Trophoblast cell (in vitro differentiated cells and primary cell): ENCODE measurements around the gene BACH2.

Experiments
- DNase-seq, 2 donors: peaks; one replicate each; pipeline ENCODE4 v3.0.0-alpha.2; 2016
- H2AFZ ChIP-seq: 2 replicates; pipeline ENCODE4 v1.6.1; 2013; ENCODE audit warnings: low read length, moderate library complexity, mild to moderate bottlenecking; ENCODE audit not compliant: insufficient read depth, poor library complexity
- H2AK5ac ChIP-seq: 2 replicates; pipeline ENCODE4 v1.6.1; 2013; ENCODE audit warnings: mild to moderate bottlenecking, low read length
- H2BK120ac ChIP-seq: 2 replicates; pipeline ENCODE4 v1.6.1; 2013; ENCODE audit warnings: low read length, mild to moderate bottlenecking, moderate library complexity; ENCODE audit not compliant: insufficient read depth, poor library complexity
- H2BK12ac ChIP-seq: 2 replicates; pipeline ENCODE4 v1.6.1; 2013; ENCODE audit warnings: mild to moderate bottlenecking, low read length, moderate library complexity
- H2BK5ac ChIP-seq: 2 replicates; pipeline ENCODE4 v1.6.1; 2013; ENCODE audit warnings: low read length, low read depth, moderate library complexity, mild to moderate bottlenecking; ENCODE audit not compliant: poor library complexity
- H3K14ac ChIP-seq: 2 replicates; pipeline ENCODE4 v1.6.1; 2013; ENCODE audit warnings: mild to moderate bottlenecking, low read length
- H3K18ac ChIP-seq: 2 replicates; pipeline ENCODE4 v1.6.1; 2013; ENCODE audit warnings: mild to moderate bottlenecking, low read length
- H3K23ac ChIP-seq: 2 replicates; pipeline ENCODE4 v1.6.1; 2013; ENCODE audit warnings: low read length
- H3K27ac ChIP-seq: 2 replicates; pipeline ENCODE4 v1.5.1; 2013; ENCODE audit warnings: low read depth, mild to moderate bottlenecking, inconsistent platforms, low read length, moderate library complexity
- H3K27me3 ChIP-seq: 2 replicates; pipeline ENCODE4 v1.6.1; 2013; ENCODE audit warnings: inconsistent platforms, mild to moderate bottlenecking, low read length, moderate library complexity; ENCODE audit not compliant: insufficient read depth
- H3K36me3 ChIP-seq, 2 experiments: 1 replicate in 1 of 2; 2 replicates in 1 of 2; pipeline ENCODE4 v1.6.1; 2013; ENCODE audit warnings: low read length in 2 of 2, mild to moderate bottlenecking in 2 of 2, moderate library complexity in 1 of 2; ENCODE audit not compliant: insufficient read depth in 2 of 2, control insufficient read depth in 1 of 2
- H3K4ac ChIP-seq: 2 replicates; pipeline ENCODE4 v1.6.1; 2013; ENCODE audit warnings: low read depth, mild to moderate bottlenecking, low read length, moderate library complexity
- H3K4me1 ChIP-seq, 2 experiments: 1 replicate in 1 of 2; 2 replicates in 1 of 2; pipeline ENCODE4 v1.6.1; 2013; ENCODE audit warnings: low read length in 2 of 2, mild to moderate bottlenecking in 2 of 2, moderate library complexity in 1 of 2; ENCODE audit not compliant: insufficient read depth in 2 of 2, control insufficient read depth in 1 of 2
- H3K4me2 ChIP-seq: 2 replicates; pipeline ENCODE4 v1.6.1; 2013; ENCODE audit warnings: inconsistent platforms, mild to moderate bottlenecking, low read length, moderate library complexity
- H3K4me3 ChIP-seq: 2 replicates; pipeline ENCODE4 v1.5.1; 2013; ENCODE audit warnings: mild to moderate bottlenecking, low read depth, low read length, inconsistent platforms
- H3K79me1 ChIP-seq: one replicate; pipeline ENCODE4 v1.6.1; 2013; ENCODE audit warnings: low read length
- H3K79me2 ChIP-seq: 2 replicates; pipeline ENCODE4 v1.6.1; 2013; ENCODE audit warnings: low read length, mild to moderate bottlenecking; ENCODE audit not compliant: control insufficient read depth, insufficient read depth, poor library complexity
- H3K9ac ChIP-seq: 2 replicates; pipeline ENCODE4 v1.6.1; 2013; ENCODE audit warnings: mild to moderate bottlenecking, low read length
- H3K9me3 ChIP-seq: 2 replicates; pipeline ENCODE4 v1.6.1; 2013; ENCODE audit warnings: low read depth, mild to moderate bottlenecking, control low read depth, inconsistent platforms, low read length; ENCODE audit not compliant: insufficient read depth
- H4K12ac ChIP-seq: 2 replicates; pipeline ENCODE4 v1.6.1; 2013; ENCODE audit warnings: low read depth, mild to moderate bottlenecking, low read length, moderate library complexity
- H4K8ac ChIP-seq: 2 replicates; pipeline ENCODE4 v1.6.1; 2013; ENCODE audit warnings: low read depth, mild to moderate bottlenecking, low read length, moderate library complexity
- H4K91ac ChIP-seq: one replicate; pipeline ENCODE4 v1.6.1; 2013; ENCODE audit warnings: low read depth, mild to moderate bottlenecking, low read length, moderate library complexity
- WGBS: extraction: QIAGEN DNeasy Blood & Tissue Kit; methylation state at CpG from one replicate; pipeline ENCODE4 v1.1.7; 2013; ENCODE audit warnings: missing lambda C conversion rate; ENCODE audit not compliant: insufficient read length, insufficient coverage; ENCODE audit errors: extremely low coverage; 5-methylcytosine and 5-hydroxymethylcytosine counted together

The BACH2 gene

DNA sequence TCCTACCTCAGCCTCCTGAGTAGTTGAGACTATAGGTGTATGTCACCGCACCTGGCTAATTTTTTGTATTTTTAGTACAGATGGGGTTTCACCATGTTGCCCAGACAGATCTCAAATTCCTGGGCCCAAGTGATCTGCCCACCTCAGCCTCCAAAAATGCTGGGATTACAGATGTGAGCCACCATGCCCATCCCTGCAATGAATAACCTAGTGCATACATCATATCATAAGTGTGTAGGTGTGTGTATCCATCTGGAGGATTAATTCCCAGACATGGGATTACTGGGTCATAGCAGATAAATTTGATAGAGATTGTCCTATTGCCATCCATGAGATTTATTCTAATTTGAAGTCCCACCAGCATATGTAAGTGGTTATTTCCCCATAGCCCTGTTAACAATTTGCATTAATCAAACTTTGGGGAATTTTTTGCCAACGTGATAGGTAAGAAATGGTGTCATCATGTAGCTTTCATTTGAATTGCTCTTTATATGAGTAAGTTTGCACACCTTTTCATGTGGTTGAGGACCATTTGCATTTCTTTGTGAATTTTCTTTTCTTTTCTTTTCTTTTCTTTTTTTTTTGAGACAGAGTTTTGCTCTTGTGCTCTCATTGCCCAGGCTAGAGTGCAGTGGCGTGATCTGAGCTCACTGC is 29.9 kb upstream of the BACH2 start:
- Histone ChIP-seq H4K8ac (no peak overlapping the region), H3K36me3 (no peaks in the 10 kb centered on the region), H3K23ac (no peak overlapping the region), H3K4me2 (no peak overlapping the region), H3K9me3 (no peaks in the 10 kb centered on the region), H3K9ac (no peak overlapping the region), H3K79me1 (no peaks in the 10 kb centered on the region), H2AK5ac (no peak overlapping the region), H4K91ac (no peak overlapping the region), H2AFZ (no peak overlapping the region), H2BK5ac (no peak overlapping the region), H3K18ac (no peak overlapping the region), H3K79me2 (no peaks in the 10 kb centered on the region), H2BK120ac (no peak overlapping the region), H4K12ac (no peak overlapping the region), H3K4me1 (no peaks in the 10 kb centered on the region), H3K27ac (no peak overlapping the region), H3K27me3 (no peaks in the 10 kb centered on the region), H3K4me3 (no peak overlapping the region), H2BK12ac (no peak overlapping the region), H3K14ac (no peak overlapping the region), H3K4ac (no peak overlapping the region)
- no peak for DNase-seq
- WGBS = no CpG with 5 or more reads among the region's 3 CpGs

DNA sequence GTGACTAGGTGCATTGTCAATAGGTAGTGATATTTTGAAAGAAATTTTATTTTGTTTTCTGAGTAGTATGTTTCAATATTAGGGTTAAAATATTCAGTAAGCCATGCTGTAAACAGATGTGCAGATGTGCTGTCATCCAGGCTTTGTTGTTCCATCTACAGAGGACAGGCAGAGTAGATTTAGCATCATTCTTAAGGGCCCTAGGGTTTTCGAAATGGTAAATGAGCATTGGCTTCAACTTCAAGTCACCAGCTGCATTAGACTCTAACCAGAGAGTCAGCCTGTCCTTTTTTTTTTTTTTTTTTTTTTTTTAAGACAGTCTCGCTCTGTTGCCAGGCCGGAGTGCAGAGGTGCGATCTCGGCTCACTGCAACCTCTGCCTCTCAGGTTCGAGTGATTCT is 27.1 kb upstream of the BACH2 start:
- no CpG with 5 or more reads among the region's 6 CpGs for WGBS
- Histone ChIP-seq H2BK12ac (no peak overlapping the region), H3K4me2 (no peak overlapping the region)

DNA sequence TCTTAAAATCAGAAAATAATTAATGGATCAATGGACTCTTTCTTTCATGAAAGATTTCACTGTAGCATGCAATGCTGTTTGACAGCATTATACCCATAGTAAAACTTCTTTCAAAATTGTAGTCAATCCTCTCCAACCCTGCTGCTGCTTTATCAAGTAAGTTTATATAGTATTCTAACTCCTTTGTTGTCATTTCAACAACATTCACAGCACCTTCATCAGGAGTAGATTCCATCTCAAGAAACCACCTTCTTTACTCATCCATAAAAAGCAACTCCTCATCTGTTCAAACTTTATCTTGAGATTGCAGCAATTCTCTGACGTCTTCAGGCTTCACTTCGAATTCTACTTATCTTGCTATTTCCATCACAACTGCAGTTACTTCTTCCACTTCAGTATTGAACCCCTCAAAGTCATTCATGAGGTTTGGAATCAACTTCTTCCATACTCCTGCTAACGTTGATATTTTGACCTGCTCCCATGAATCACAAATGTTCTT is 26.4 kb upstream of the BACH2 start:
- Histone ChIP-seq H3K27ac (no peak overlapping the region), H3K4me2 (no peak overlapping the region), H2BK12ac (no peak overlapping the region), H2BK5ac (no peak overlapping the region), H3K18ac (no peak overlapping the region), H2AK5ac (no peak overlapping the region), H3K23ac (no peak overlapping the region), H3K4me1 (no peaks in the 10 kb centered on the region), H3K36me3 (no peaks in the 10 kb centered on the region), H4K91ac (no peak overlapping the region), H3K79me2 (no peaks in the 10 kb centered on the region), H4K8ac (no peak overlapping the region), H3K9me3 (no peaks in the 10 kb centered on the region), H4K12ac (no peak overlapping the region), H3K4me3 (no peak overlapping the region), H3K14ac (no peak overlapping the region), H3K4ac (no peak overlapping the region), H3K9ac (no peak overlapping the region), H2BK120ac (no peak overlapping the region), H3K79me1 (no peaks in the 10 kb centered on the region), H3K27me3 (no peaks in the 10 kb centered on the region), H2AFZ (no peak overlapping the region)
- no peak for DNase-seq
- no CpG with 5 or more reads among the region's 3 CpGs for WGBS

More for the DNA sequence above, 27.1 kb upstream of the BACH2 start:
- no peaks in the 10 kb centered on the region for H3K4me1 ChIP-seq
- H3K14ac ChIP-seq = no peak overlapping the region
- no peak overlapping the region for H3K4ac ChIP-seq
- no peaks in the 10 kb centered on the region for H3K36me3 ChIP-seq
- H4K8ac ChIP-seq = no peak overlapping the region
- H2AFZ ChIP-seq = no peak overlapping the region
- no peak overlapping the region for H4K12ac ChIP-seq
- H3K23ac ChIP-seq = no peak overlapping the region
- no peaks in the 10 kb centered on the region for H3K27me3 ChIP-seq
- H3K18ac ChIP-seq = no peak overlapping the region
- H2BK5ac ChIP-seq = no peak overlapping the region
- no peak overlapping the region for H4K91ac ChIP-seq
- no peak overlapping the region for H3K4me3 ChIP-seq
- H2BK120ac ChIP-seq = no peak overlapping the region
- no peaks in the 10 kb centered on the region for H3K9me3 ChIP-seq
- no peak overlapping the region for H3K9ac ChIP-seq
- no peak for DNase-seq
- no peaks in the 10 kb centered on the region for H3K79me2 ChIP-seq
- H2AK5ac ChIP-seq = no peak overlapping the region
- H3K27ac ChIP-seq = no peak overlapping the region
- no peaks in the 10 kb centered on the region for H3K79me1 ChIP-seq

DNA sequence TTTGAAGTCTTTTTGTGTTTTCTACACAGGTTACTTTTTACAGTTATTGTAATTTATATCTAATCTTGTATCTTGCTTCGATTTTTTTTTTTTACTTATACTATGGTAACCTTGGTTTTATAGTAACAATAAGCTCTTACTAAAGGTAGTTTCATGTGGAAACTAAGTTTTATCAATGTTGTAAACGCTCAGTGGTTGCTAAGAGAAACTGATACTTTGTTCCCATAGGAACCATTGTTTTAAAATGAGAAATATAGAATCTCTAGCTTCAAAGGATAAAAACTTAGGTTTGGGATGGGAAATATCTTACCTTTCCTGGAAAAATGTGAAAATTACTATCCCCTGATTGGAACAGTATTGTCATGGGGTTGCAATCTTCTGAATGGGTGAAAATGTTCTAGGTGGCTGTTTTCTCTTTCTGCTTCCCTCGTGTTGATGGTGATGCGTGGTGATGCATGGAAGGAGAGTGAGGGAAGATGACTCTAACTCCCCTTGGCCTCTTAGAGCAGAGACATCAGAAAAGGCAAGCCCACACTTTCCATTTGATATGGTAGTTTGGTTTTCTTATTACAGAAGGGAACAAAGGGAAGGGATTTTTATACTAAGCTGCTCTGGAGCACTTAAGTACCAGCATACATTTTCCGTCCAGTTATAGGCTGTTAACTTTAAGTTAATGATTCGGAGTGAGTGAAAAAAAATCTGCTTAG is 23.5 kb upstream of the BACH2 start:
- no peak for DNase-seq
- H3K27me3 ChIP-seq = no peaks in the 10 kb centered on the region
- H2AFZ ChIP-seq = no peak overlapping the region
- no peak overlapping the region for H4K12ac ChIP-seq
- H4K91ac ChIP-seq = no peak overlapping the region
- H3K4me2 ChIP-seq = no peak overlapping the region
- no peak overlapping the region for H3K14ac ChIP-seq
- no CpG with 5 or more reads among the region's 6 CpGs for WGBS
- no peak overlapping the region for H3K9ac ChIP-seq
- H3K4me3 ChIP-seq = no peak overlapping the region
- no peak overlapping the region for H3K27ac ChIP-seq
- no peak overlapping the region for H2BK5ac ChIP-seq
- H3K4ac ChIP-seq = no peak overlapping the region
- H3K36me3 ChIP-seq = no peaks in the 10 kb centered on the region
- H2BK120ac ChIP-seq = no peak overlapping the region
- H4K8ac ChIP-seq = no peak overlapping the region
- no peak overlapping the region for H2AK5ac ChIP-seq
- H3K79me1 ChIP-seq = no peaks in the 10 kb centered on the region
- H3K4me1 ChIP-seq = no peaks in the 10 kb centered on the region
- H3K9me3 ChIP-seq = no peaks in the 10 kb centered on the region
- H2BK12ac ChIP-seq = no peak overlapping the region
- no peaks in the 10 kb centered on the region for H3K79me2 ChIP-seq
- no peak overlapping the region for H3K18ac ChIP-seq
- no peak overlapping the region for H3K23ac ChIP-seq
